ENCODE results near the gene OXSR1. TPM values are rescaled to one million over a fixed set of nuclear protein-coding genes. Genes with fewer than 3 reads are reported as not detected.
"Not testable (repeated sequence)": the region's sequence is repeated elsewhere in the genome, so short reads cannot be mapped to it uniquely, and the experiment has no call there.

OXSR1 gene
- total RNA-seq, 2 experiments from 2014 or later, result 54.0 to 55.0 TPM

DNA sequence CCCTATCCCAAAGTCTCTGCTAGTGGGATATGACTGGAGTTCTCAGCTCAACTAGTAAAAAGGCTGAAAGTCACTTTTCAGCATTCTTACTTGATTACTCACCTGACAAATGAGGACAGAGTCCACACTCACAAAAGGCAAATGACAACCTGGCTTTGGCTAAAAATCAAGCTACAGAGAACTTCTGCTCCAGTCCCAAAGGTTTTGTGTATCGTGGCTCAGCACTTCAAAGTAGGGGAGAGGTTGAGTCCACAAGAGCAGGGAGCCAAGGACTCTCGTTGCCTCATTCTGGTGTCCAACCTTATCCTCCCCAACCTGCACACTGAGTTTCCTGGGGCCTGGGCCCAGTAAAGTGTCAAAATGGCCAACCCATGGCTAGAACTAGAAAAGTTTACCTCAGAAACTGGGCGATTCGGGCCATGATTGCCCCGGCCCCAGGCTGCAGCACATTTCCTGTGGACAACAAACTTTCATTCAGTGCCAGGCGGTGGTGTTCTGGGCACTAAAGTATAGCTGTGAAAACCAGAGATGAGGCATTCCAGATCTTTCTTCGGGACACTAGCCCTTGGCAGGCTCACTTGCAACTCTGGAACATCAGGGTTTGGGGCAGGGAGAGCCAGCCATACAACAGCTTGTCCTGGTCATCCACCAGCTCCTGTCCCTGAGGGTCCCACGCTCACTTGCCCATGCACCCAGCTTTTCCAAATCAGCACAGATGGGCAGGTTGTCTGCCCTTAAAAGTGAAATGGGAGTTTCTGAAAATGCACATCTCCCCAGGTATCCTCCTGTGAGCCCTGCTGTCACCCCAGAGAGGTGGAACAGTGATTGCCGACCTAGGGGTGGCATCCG is 31.6 kb upstream of the OXSR1 start:
- peak overlapping the region; percentile 18 for H3K27ac Mint-ChIP-seq
- H3K9me3 Mint-ChIP-seq, result no peaks in the 10 kb centered on the region
- peak overlapping the region; percentile 45 for H3K4me3 Mint-ChIP-seq
- ATAC-seq (ENCODE audit: low read depth) (no peak), DNase-seq (no peak)
- H3K27me3 Mint-ChIP-seq, result no peaks in the 10 kb centered on the region
- H3K4me1 Mint-ChIP-seq, result peaks cover 40% of the 10 kb centered on the region
- H3K36me3 Mint-ChIP-seq, result peaks cover 27% of the 10 kb centered on the region
- POLR2A ChIA-PET, result interaction anchor here (0.5 to 1.9 kb wide), 2 partner anchors 31 to 76 kb away, joined by 3 to 8 read pairs; partner anchors contain the start of gene OXSR1

- H3K27ac Mint-ChIP-seq, result peak overlapping the region; percentile 89
- not testable (repeated sequence) for H3K27me3 Mint-ChIP-seq; DNase-seq; H3K9me3 Mint-ChIP-seq; ATAC-seq (ENCODE audit: low read depth)
- peaks cover 25% of the 10 kb centered on the region for H3K36me3 Mint-ChIP-seq
- H3K4me1 Mint-ChIP-seq, result peaks cover 39% of the 10 kb centered on the region
- POLR2A ChIA-PET, result interaction anchor here (0.5 to 1.9 kb wide), 2 partner anchors 30 to 75 kb away, joined by 3 to 8 read pairs; partner anchors contain the start of gene OXSR1
- peak overlapping the region; percentile 86 for H3K4me3 Mint-ChIP-seq
Measured at GRCh38 chr3:38134517-38135143, 30.7 kb upstream of the OXSR1 start.

DNA sequence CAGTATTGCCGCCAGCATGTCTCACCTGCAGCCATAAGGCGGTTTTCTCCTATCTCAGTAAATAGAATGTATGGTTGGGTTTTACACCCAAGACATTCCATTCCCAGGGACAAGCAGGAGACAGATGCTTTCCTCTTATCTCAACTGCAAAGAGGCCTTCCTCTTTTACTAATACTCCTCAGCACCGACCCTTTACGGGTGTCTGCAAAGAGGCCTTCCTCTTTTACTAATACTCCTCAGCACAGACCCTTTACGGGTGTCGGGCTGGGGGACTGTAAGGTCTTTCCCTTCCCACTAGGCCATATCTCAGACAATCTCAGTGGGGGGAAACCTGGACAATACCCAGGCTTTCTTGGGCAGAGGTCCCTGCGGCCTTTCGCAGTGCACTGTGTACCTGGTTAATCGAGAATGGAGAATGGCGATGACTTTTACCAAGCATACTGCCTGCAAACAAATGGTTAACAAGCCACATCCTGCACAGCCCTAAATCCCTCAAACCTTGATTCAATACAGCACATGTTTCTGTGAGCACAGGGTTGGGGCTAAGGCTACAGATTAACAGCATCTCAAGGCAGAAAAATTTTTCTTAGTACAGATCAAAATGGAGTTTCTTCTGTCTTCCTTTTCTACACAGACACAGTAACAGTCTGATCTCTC is 29.6 kb upstream of the OXSR1 start:
- peaks cover 49% of the 10 kb centered on the region for H3K4me1 Mint-ChIP-seq
- H3K27ac Mint-ChIP-seq, result peak overlapping the region; percentile 89
- not testable (repeated sequence) for H3K27me3 Mint-ChIP-seq; DNase-seq; ATAC-seq (ENCODE audit: low read depth); H3K9me3 Mint-ChIP-seq
- POLR2A ChIA-PET, result interaction anchor here (0.9 to 5.0 kb wide), 7 partner anchors 10 to 142 kb away, joined by 4 to 171 read pairs (median 6); partner anchors contain the start of genes DLEC1 and OXSR1
- H3K4me3 Mint-ChIP-seq, result peak overlapping the region; percentile 86
- peaks cover 22% of the 10 kb centered on the region for H3K36me3 Mint-ChIP-seq

DNA sequence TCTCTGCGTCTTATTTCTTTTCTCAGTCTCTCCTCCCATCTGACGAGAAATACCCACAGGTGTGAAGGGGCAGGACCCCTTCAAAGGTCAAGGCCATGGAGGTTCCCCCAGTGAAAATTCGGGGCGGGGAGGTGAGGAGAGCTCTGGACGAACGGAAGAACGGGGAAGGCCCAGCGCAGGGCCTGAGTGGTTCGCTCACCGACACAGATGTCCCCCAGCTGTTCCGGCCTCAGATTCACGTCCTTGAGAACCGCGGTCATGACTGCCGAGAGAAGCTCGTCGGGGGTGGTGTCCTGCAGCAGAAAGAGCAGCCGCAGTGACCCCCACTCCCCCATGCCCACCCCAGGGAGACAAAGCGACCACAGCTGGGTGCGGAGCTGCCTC is 29.0 kb upstream of the OXSR1 start:
- Mint-ChIP-seq H3K27ac (peak overlapping the region; percentile 89), H3K9me3 (no peaks in the 10 kb centered on the region), H3K4me3 (peak overlapping the region; percentile 86), H3K4me1 (peaks cover 55% of the 10 kb centered on the region), H3K36me3 (peaks cover 23% of the 10 kb centered on the region), H3K27me3 (no peaks in the 10 kb centered on the region)
- POLR2A ChIA-PET, result interaction anchor here (0.9 to 5.0 kb wide), 9 partner anchors 11 to 302 kb away, joined by 4 to 171 read pairs (median 5); partner anchors contain the start of genes DLEC1 and OXSR1
- DNase-seq, result peak; percentile 53
- ATAC-seq (ENCODE audit: low read depth), result no peak

DNA sequence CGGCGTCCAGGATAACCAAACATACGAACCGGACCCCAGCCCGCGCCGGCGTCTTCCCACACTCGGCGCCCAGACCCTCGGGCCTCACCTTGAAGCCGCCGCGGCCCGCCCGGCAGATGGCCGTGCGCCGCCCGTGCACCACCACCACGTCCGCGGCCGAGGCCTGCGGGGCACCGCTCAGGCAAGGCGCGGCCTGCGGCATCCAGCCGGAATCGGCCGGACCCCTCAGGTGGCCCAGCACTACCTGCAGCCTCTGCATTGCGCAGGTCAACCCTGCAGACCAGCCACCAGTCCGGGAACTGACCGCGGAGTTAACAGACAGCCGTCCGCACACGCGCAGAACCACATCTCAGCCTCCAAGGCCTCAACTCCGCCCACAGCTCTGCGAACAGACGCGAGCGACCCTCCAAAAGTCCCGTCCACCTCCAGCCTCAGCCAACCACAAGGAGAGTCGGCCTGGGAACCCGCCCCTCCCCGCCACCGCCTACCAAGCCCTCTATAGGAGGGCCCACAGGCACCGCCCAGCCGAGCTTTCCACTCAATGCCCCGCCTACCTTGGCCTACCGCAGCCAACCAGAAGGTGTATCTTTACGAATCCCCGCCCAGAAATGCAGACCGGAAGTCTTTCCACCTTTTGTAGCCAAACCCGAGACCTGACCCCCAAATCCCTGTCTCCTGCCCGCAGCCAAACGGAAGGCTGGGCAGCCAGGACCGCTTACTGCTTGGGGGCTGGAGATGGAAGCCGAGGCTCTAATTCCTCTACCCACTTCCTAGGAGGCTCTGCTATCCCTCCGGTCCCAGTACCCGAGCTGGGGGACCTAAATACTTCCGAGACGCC is 28.3 kb upstream of the OXSR1 start, which contains the start of gene ACAA1:
ACAA1 (minus strand) TSS at position 351 of the 838 bp plus-strand sequence; CDS start at position 259, 92 bp downstream.
- Mint-ChIP-seq H3K27ac (peak within 1 kb of the TSS; percentile 100), H3K9me3 (no peaks in the 10 kb centered on the region), H3K4me3 (peak within 1 kb of the TSS; percentile 86), H3K36me3 (peaks cover 25% of the 10 kb centered on the region), H3K27me3 (no peaks in the 10 kb centered on the region), H3K4me1 (peaks cover 52% of the 10 kb centered on the region)
- DNase-seq (peak; percentile 93), ATAC-seq (ENCODE audit: low read depth) (peak; percentile 86)
- POLR2A ChIA-PET, result interaction anchor here (0.7 to 5.0 kb wide), 12 partner anchors 11 to 301 kb away, joined by 3 to 171 read pairs (median 5); partner anchors contain the start of genes DLEC1 and OXSR1

DNA sequence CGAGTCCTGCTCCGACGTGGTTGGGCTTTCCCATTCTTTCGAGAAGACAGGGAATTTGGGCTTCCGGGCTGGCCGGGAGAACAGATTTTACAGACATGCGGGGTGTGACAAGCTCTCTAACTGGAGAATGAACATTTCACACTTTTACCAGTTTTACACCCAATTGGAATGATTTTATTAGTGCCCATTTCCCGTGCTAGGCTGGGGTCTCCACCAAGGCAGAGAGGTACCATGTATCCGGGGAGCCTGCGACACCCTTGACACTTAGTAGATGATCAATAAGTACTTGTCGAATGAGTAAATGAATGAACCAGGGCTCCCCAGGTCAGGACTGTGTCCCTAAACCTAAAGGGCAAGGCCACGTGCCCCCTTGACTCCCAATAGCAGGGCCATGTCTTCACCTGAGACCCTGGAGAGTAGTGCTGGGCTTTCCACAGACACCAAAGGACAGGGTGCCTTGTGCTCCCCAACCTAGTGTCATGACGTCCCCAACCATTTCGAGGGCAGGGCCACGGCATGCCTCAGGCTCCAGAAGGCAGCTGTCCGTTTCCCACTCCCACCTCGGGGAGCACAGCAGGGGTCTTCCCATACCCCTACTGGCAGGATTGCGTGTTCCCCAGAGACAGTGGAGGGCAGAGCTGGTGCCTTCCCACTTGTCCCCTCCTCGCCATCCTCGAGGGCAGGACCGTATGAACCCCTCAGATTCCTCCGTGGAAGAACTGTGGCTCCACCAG is 27.6 kb upstream of the OXSR1 start:
- POLR2A ChIA-PET, result interaction anchor here (0.8 to 5.0 kb wide), 9 partner anchors 14 to 318 kb away, joined by 3 to 171 read pairs (median 4); partner anchors contain the start of genes DLEC1 and OXSR1
- DNase-seq, result no peak
- Mint-ChIP-seq H3K27ac (peak overlapping the region; percentile 100), H3K4me1 (peaks cover 49% of the 10 kb centered on the region), H3K27me3 (no peaks in the 10 kb centered on the region), H3K4me3 (peak overlapping the region; percentile 86), H3K9me3 (no peaks in the 10 kb centered on the region), H3K36me3 (peaks cover 30% of the 10 kb centered on the region)
- peak; percentile 1 for ATAC-seq (ENCODE audit: low read depth)

DNA sequence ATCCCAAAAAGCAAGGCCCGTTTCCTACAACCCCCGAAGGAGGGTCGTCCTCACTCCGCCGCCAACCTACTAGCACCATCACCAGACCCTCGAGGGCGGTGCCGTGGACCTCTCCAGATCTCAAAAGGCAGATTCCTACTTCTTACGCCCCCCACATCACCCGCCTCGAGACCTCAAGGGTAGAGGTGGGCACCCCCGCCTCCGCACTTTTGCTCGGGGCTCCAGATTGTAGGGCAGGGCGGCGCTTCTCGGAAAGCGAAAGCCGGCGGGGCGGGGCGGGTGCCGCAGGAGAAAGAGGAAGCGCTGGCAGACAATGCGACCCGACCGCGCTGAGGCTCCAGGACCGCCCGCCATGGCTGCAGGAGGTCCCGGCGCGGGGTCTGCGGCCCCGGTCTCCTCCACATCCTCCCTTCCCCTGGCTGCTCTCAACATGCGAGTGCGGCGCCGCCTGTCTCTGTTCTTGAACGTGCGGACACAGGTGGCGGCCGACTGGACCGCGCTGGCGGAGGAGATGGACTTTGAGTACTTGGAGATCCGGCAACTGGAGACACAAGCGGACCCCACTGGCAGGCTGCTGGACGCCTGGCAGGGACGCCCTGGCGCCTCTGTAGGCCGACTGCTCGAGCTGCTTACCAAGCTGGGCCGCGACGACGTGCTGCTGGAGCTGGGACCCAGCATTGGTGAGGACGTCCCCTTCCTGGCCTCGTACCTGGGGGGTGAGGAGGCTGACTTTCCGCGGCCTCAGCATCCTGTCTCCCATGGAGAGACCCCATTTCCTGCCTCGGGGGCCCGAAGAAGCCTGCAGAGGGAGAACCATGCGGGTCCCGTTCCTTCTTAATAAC is 26.8 kb upstream of the OXSR1 start, which contains the start of gene MYD88:
MYD88 (plus strand) TSS at position 313 of the 842 bp plus-strand sequence; CDS start at position 353, 40 bp downstream.
- ATAC-seq (ENCODE audit: low read depth) (peak; percentile 64), DNase-seq (peak; percentile 89)

GRCh38 chr3:38139191-38139590 is 26.1 kb upstream of the OXSR1 start:
- no peak for DNase-seq
- POLR2A ChIA-PET, result interaction anchor here (1.0 to 5.0 kb wide), 6 partner anchors 9 to 282 kb away, joined by 3 to 171 read pairs (median 4); partner anchors contain the start of genes DLEC1 and OXSR1
- Mint-ChIP-seq H3K27ac (peak overlapping the region; percentile 100), H3K36me3 (peaks cover 28% of the 10 kb centered on the region), H3K9me3 (no peaks in the 10 kb centered on the region), H3K4me3 (peak overlapping the region; percentile 86), H3K27me3 (no peaks in the 10 kb centered on the region), H3K4me1 (peaks cover 41% of the 10 kb centered on the region)
- no peak for ATAC-seq (ENCODE audit: low read depth)

More for the DNA sequence above, 26.8 kb upstream of the OXSR1 start, which contains the start of gene MYD88:
- Mint-ChIP-seq H3K27ac (peak within 1 kb of the TSS; percentile 100), H3K9me3 (no peaks in the 10 kb centered on the region), H3K36me3 (peaks cover 30% of the 10 kb centered on the region), H3K4me1 (peaks cover 43% of the 10 kb centered on the region), H3K27me3 (no peaks in the 10 kb centered on the region), H3K4me3 (peak within 1 kb of the TSS; percentile 86)
- POLR2A ChIA-PET, result interaction anchor here (0.8 to 5.0 kb wide), 8 partner anchors 10 to 317 kb away, joined by 3 to 171 read pairs (median 4); partner anchors contain the start of genes DLEC1 and OXSR1

- POLR2A ChIA-PET, result interaction anchor here (1.0 to 5.0 kb wide), 5 partner anchors 9 to 281 kb away, joined by 3 to 171 read pairs (median 4); partner anchors contain the start of genes DLEC1 and OXSR1
- Mint-ChIP-seq H3K4me1 (peaks cover 37% of the 10 kb centered on the region), H3K9me3 (no peaks in the 10 kb centered on the region), H3K36me3 (peaks cover 24% of the 10 kb centered on the region), H3K27ac (peak overlapping the region; percentile 100), H3K27me3 (no peaks in the 10 kb centered on the region), H3K4me3 (peak overlapping the region; percentile 86)
- no peak for DNase-seq
- no peak for ATAC-seq (ENCODE audit: low read depth)
Measured at GRCh38 chr3:38139652-38140051, 25.7 kb upstream of the OXSR1 start.

DNA sequence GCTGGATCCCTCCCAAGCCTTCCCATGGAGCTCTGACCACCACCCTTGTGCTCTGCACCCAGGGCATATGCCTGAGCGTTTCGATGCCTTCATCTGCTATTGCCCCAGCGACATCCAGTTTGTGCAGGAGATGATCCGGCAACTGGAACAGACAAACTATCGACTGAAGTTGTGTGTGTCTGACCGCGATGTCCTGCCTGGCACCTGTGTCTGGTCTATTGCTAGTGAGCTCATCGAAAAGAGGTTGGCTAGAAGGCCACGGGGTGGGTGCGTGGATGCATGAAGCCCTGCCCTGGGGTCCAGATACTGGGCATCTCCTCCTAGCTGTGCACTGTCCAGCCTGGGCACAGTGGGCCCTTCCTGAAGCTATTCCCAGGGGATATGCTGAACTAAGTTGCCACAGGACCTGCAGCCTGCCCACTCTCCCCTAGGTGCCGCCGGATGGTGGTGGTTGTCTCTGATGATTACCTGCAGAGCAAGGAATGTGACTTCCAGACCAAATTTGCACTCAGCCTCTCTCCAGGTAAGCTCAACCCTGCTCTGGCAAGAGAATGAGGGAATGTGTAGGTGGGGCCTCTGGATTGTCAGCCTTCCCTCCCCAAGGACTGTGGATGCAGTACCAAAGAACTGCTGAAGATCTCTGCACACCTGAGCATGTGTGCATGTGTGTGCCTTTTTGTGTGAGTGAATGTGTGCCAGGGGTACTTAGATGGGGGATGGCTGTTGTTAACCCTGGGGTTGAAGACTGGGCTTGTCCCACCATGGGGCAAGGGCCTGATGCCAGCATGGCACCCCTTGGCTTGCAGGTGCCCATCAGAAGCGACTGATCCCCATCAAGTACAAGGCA is 24.8 kb upstream of the OXSR1 start:
- Mint-ChIP-seq H3K27me3 (no peaks in the 10 kb centered on the region), H3K9me3 (no peaks in the 10 kb centered on the region)

More for the DNA sequence above, 24.8 kb upstream of the OXSR1 start:
- H3K27ac Mint-ChIP-seq, result peak overlapping the region; percentile 8
- ATAC-seq (ENCODE audit: low read depth) (no peak), DNase-seq (no peak)
- peaks cover 19% of the 10 kb centered on the region for H3K36me3 Mint-ChIP-seq
- H3K4me1 Mint-ChIP-seq, result peaks cover 30% of the 10 kb centered on the region
- POLR2A ChIA-PET, result interaction anchor here (1.8 to 5.0 kb wide), 2 partner anchors 8 to 24 kb away, joined by 6 to 171 read pairs; partner anchors contain the start of gene OXSR1
- H3K4me3 Mint-ChIP-seq, result peak overlapping the region; percentile 86
